Adrenal gland (tissue), 5 donors: Measurements from ENCODE around the gene MUC6.

Experiments used
- POLR2A ChIP-seq, 2 donors: fragments of 450-650 bp; IDR thresholded peaks; one replicate each; pipeline ENCODE4 v1.6.1; 2017; ENCODE audit warnings: antibody characterized with exemption in 2 of 2, mild to moderate bottlenecking in 2 of 2, moderate library complexity in 1 of 2
- TF ChIP-seq, protein P1 (sequence below), 6 experiments: fragments of 450-650 bp in 4 of 6; fragments of 200-600 bp in 2 of 6; sonication (generic) in 1 of 6; IDR thresholded peaks; 1 replicate in 5 of 6; 2 replicates in 1 of 6; pipeline versions ENCODE4 v1.5.1 to v1.8.0; 2016 to 2021; ENCODE audit warnings: antibody characterized with exemption in 6 of 6, mild to moderate bottlenecking in 2 of 6, moderate library complexity in 1 of 6
- donor health status: DM: no; HTN: no; CAD: no.

DNA sequence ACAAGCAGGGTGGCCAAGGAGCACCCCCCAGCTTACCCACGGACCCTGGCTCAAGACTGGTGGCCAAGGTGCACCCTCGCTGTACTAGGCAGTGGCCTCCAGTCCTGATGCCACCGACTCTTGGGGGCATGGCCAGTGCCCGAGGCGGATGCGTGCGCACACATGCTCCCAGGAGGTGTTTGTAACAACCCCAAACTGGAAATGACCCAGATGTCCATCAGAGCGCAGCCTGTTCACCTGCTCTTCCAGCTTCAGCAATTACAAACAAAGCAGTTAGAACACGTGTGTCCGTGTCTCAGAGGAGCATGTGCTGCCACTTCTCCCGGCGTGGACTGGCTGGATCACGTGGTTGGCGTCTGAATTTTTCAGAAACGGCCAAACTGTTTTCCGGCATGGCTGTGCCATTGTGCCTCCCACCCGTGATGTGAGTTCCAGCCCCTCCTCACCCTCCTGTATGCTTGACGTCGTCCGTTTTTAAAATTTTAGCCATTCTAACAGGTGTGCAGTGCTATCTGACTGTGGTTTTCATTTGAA, 7.1 kb upstream of the MUC6 start:
- TF ChIP-seq, protein P1, sequence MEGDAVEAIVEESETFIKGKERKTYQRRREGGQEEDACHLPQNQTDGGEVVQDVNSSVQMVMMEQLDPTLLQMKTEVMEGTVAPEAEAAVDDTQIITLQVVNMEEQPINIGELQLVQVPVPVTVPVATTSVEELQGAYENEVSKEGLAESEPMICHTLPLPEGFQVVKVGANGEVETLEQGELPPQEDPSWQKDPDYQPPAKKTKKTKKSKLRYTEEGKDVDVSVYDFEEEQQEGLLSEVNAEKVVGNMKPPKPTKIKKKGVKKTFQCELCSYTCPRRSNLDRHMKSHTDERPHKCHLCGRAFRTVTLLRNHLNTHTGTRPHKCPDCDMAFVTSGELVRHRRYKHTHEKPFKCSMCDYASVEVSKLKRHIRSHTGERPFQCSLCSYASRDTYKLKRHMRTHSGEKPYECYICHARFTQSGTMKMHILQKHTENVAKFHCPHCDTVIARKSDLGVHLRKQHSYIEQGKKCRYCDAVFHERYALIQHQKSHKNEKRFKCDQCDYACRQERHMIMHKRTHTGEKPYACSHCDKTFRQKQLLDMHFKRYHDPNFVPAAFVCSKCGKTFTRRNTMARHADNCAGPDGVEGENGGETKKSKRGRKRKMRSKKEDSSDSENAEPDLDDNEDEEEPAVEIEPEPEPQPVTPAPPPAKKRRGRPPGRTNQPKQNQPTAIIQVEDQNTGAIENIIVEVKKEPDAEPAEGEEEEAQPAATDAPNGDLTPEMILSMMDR (IDR thresholded peaks at IDR 0.05): no peak
- TF ChIP-seq POLR2A (IDR thresholded peaks at IDR 0.05): no peak
